Right atrium auricular region (tissue), 2 donors: ENCODE measurements around the gene CALR. TPM values are rescaled to one million over a fixed set of nuclear protein-coding genes. Genes with fewer than 3 reads are reported as not detected.
"Not testable (repeated sequence)": the region's sequence is repeated elsewhere in the genome, so short reads cannot be mapped to it uniquely, and the experiment has no call there.

ENCODE experiments used
- DNase-seq: peaks from one replicate; pipeline ENCODE4 v3.0.0-alpha.2; 2019; ENCODE audit warnings: low spot score
- H3K27ac ChIP-seq, 2 donors: fragments of 200-600 bp; sonication (generic); 1 replicate in 1 of 2; 2 replicates in 1 of 2; pipeline ENCODE4 v1.5.1; 2016 to 2019
- H3K27me3 ChIP-seq, 2 donors: fragments of 200-600 bp; sonication (generic); one replicate each; pipeline versions ENCODE4 v1.5.1 to v1.6.0; 2017 to 2019
- H3K36me3 ChIP-seq: fragments of 200-600 bp; sonication (generic); one replicate; pipeline ENCODE4 v1.5.1; 2016
- H3K4me1 ChIP-seq, 2 donors: fragments of 200-600 bp; sonication (generic); one replicate each; pipeline versions ENCODE4 v1.5.1 to v1.6.0; 2017 to 2019
- H3K4me3 ChIP-seq, 2 donors: fragments of 200-600 bp; sonication (generic); 1 replicate in 1 of 2; 2 replicates in 1 of 2; pipeline ENCODE4 v1.5.1; 2017 to 2019; ENCODE audit warnings: mild to moderate bottlenecking in 1 of 2, moderate library complexity in 1 of 2
- H3K9me3 ChIP-seq, 2 donors: fragments of 200-600 bp; sonication (generic); one replicate each; pipeline ENCODE4 v1.5.1; 2019
- CTCF ChIP-seq, 2 donors: fragments of 200-600 bp; sonication (generic); IDR thresholded peaks; one replicate each; pipeline ENCODE4 v1.5.1; 2019; ENCODE audit warnings: antibody characterized with exemption in 2 of 2
- total RNA-seq, 2 donors: library from RNA; depleted of rRNA; stranded (reverse); fragments of >200 nt; gene quantifications; one replicate each; pipeline ENCODE4 v1.1.0, GENCODE V29; 2016

CALR gene
- total RNA-seq, 2 donors from 2014 or later = 285 to 289 TPM

DNA sequence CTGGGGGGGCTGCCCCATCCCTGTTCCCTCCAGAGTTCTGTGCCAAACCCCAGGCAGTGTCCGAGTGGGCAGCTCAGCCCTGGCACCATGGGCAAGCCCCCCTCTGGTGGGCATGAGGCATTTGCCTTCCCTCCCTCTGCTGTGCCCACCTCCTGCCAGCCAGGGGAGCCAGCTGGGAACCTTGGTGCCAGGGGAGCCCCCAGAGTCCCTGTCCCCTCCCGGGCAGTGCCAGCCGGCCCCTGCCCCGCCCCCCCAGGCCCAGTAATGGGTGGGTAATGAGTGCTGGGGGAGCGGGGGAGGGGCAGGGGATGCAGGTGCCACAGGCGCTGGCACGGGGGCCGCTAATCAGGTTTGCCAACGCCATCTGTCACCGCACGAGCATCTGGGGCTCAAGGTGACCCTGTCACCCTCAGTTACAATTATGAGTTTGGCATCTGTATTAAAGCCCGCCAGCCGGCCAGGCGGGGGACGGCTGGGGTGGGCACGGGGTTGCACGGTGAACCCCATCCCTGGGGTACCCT is 36.9 kb downstream of the CALR start:
- Histone ChIP-seq H3K9me3 (no peaks in the 10 kb centered on the region), H3K36me3 (no peaks in the 10 kb centered on the region), H3K27ac (no peak overlapping the region), H3K27me3 (no peaks in the 10 kb centered on the region), H3K4me1 (peaks cover 0 to 12% of the 10 kb centered on the region in 2 donors), H3K4me3 (no peak overlapping the region)
- TF ChIP-seq CTCF (IDR thresholded peaks at IDR 0.05) = no peak
- DNase-seq = no peak

DNA sequence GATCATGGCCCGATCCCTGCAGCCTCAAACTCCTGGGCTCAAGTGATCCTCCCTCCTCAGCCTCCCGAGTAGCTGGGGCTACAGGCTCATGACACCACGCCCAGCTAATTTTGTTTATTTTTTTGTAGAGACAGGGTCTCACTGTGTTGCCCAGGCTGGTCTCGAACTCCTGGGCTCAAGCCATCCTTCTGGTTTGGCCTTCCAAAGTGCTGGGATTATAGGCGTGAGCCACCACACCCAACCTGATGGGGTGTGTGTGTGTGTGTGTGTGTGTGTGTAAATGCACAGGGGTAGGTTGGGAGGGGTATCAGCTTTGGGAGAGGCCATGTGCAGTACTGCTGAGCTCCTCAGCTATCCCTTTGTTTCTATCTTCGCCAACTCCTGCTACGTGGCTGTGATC is 37.7 kb downstream of the CALR start:
- H3K36me3 ChIP-seq, H3K9me3 ChIP-seq, DNase-seq, H3K27ac ChIP-seq, H3K27me3 ChIP-seq, H3K4me3 ChIP-seq: not testable (repeated sequence)
- peaks cover 0 to 12% of the 10 kb centered on the region in 2 donors for H3K4me1 ChIP-seq

- DNase-seq = no peak
- Histone ChIP-seq H3K4me1 (peaks cover 0 to 19% of the 10 kb centered on the region in 2 donors), H3K27me3 (no peaks in the 10 kb centered on the region), H3K9me3 (no peaks in the 10 kb centered on the region), H3K4me3 (no peak overlapping the region), H3K27ac (no peak overlapping the region), H3K36me3 (no peaks in the 10 kb centered on the region)
- no peak for TF ChIP-seq CTCF (IDR thresholded peaks at IDR 0.05)
Observed at GRCh38 chr19:12979974-12980373, 41.6 kb downstream of the CALR start.

- TF ChIP-seq CTCF (IDR thresholded peaks at IDR 0.05) = no peak
- Histone ChIP-seq H3K9me3 (no peaks in the 10 kb centered on the region), H3K36me3 (no peaks in the 10 kb centered on the region), H3K4me1 (peaks cover 0 to 20% of the 10 kb centered on the region in 2 donors), H3K27me3 (no peaks in the 10 kb centered on the region), H3K27ac (no peak overlapping the region), H3K4me3 (no peak overlapping the region)
- no peak for DNase-seq
Observed at GRCh38 chr19:12982648-12983047, 44.2 kb downstream of the CALR start.

GRCh38 chr19:12983091-12983490 is 44.7 kb downstream of the CALR start:
- H3K27ac ChIP-seq = peak overlapping the region in 1 of 2 donors; percentile 43

GRCh38 chr19:12983542-12984142 is 45.2 kb downstream of the CALR start:
- Histone ChIP-seq H3K4me3 (peak overlapping the region in 1 of 2 donors; percentile 33), H3K4me1 (peaks cover 0 to 20% of the 10 kb centered on the region in 2 donors), H3K27me3 (no peaks in the 10 kb centered on the region), H3K36me3 (no peaks in the 10 kb centered on the region), H3K9me3 (no peaks in the 10 kb centered on the region), H3K27ac (peak overlapping the region in 1 of 2 donors; percentile 43)
- peak; percentile 82 for DNase-seq
- peak; percentile 96 to 97 for TF ChIP-seq CTCF (IDR thresholded peaks at IDR 0.05)

More at GRCh38 chr19:12983091-12983490, 44.7 kb downstream of the CALR start:
- H3K9me3 ChIP-seq = no peaks in the 10 kb centered on the region
- no peaks in the 10 kb centered on the region for H3K36me3 ChIP-seq
- H3K27me3 ChIP-seq = no peaks in the 10 kb centered on the region
- peaks cover 0 to 20% of the 10 kb centered on the region in 2 donors for H3K4me1 ChIP-seq
- DNase-seq = no peak
- peak overlapping the region in 1 of 2 donors; percentile 33 for H3K4me3 ChIP-seq
- TF ChIP-seq CTCF (IDR thresholded peaks at IDR 0.05) = no peak
